H1 (cell line): Measurements from ENCODE around the gene MIPEP. TPM values are rescaled to one million over a fixed set of nuclear protein-coding genes. Genes with fewer than 3 reads are reported as not detected.

ENCODE experiments used
- CTCF ChIA-PET: fragments of 300-600 bp; sonication (Branson Sonifier 250); formaldehyde crosslinking; loops from one replicate; lab custom pipeline; 2021; ENCODE audit not compliant: partially characterized antibody; lab: Charles Lee
- POLR2A ChIA-PET: fragments of 300-600 bp; sonication (Branson Sonifier 250); formaldehyde crosslinking; loops from one replicate; lab custom pipeline; 2021; ENCODE audit warnings: inconsistent platforms; ENCODE audit not compliant: partially characterized antibody; lab: Charles Lee
- DNase-seq, 2 experiments: peaks; one replicate each; pipeline versions ENCODE4 v3.0.0 to v3.0.0-alpha.2; 2010 to 2022; ENCODE audit warnings: low spot score in 2 of 2, low read depth in 1 of 2, mixed read lengths in 1 of 2
- FAIRE-seq: peaks from 2 replicates; lab custom pipeline; 2011; peaks lifted over from hg19 to GRCh38; lab: Jason Lieb, UNC
- H2AFZ ChIP-seq: 2 replicates; pipeline ENCODE4 v1.8.1; 2012; ENCODE audit warnings: low read length, inconsistent platforms
- H2AK5ac ChIP-seq: 2 replicates; pipeline ENCODE4 v1.6.1; 2013; ENCODE audit warnings: low read depth, low read length
- H2BK120ac ChIP-seq: replicated peaks from 2 replicates; pipeline ENCODE3; 2013; ENCODE audit warnings: low read depth, low read length, inconsistent platforms
- H2BK12ac ChIP-seq: 2 replicates; pipeline ENCODE4 v1.6.1; 2013; ENCODE audit warnings: low read depth, low read length
- H2BK15ac ChIP-seq: 2 replicates; pipeline ENCODE4 v1.6.1; 2013; ENCODE audit warnings: low read length
- H2BK20ac ChIP-seq: 2 replicates; pipeline ENCODE4 v1.6.1; 2013; ENCODE audit warnings: low read length
- H2BK5ac ChIP-seq: 2 replicates; pipeline ENCODE4 v1.6.1; 2013; ENCODE audit warnings: low read depth, low read length
- H3K14ac ChIP-seq: 2 replicates; pipeline ENCODE4 v1.6.1; 2013; ENCODE audit warnings: inconsistent platforms; ENCODE audit not compliant: insufficient read length
- H3K18ac ChIP-seq: 2 replicates; pipeline ENCODE4 v1.6.1; 2013; ENCODE audit warnings: low read length; ENCODE audit errors: extremely low read depth
- H3K23ac ChIP-seq: 2 replicates; pipeline ENCODE4 v1.6.1; 2013; ENCODE audit warnings: inconsistent platforms; ENCODE audit not compliant: insufficient read length
- H3K23me2 ChIP-seq: 2 replicates; pipeline ENCODE4 v1.6.1; 2013; ENCODE audit warnings: low read depth, low read length
- H3K27ac ChIP-seq: 2 replicates; pipeline ENCODE4 v1.6.1; 2011; ENCODE audit warnings: low read depth, low read length, inconsistent platforms
- H3K27me3 ChIP-seq, 4 experiments: replicated peaks in 1 of 4; 1 replicate in 1 of 4; 2 replicates in 3 of 4; pipeline versions ENCODE4 v1.6.1 to v1.8.1; 2011 to 2013; ENCODE audit warnings: low read length in 3 of 4, mild to moderate bottlenecking in 3 of 4, inconsistent platforms in 2 of 4, mixed read lengths in 2 of 4, moderate library complexity in 1 of 4; ENCODE audit not compliant: control insufficient read depth in 3 of 4, insufficient read depth in 3 of 4; ENCODE audit errors: extremely low read depth in 1 of 4
- H3K36me3 ChIP-seq, 4 experiments: 2 replicates each; pipeline versions ENCODE4 v1.6.1 to v1.8.1; 2011 to 2013; ENCODE audit warnings: mild to moderate bottlenecking in 4 of 4, low read length in 3 of 4, moderate library complexity in 2 of 4, control low read depth in 1 of 4, inconsistent platforms in 1 of 4; ENCODE audit not compliant: insufficient read depth in 4 of 4, control insufficient read depth in 2 of 4
- H3K4ac ChIP-seq: replicated peaks from 2 replicates; pipeline ENCODE3; 2013; ENCODE audit warnings: low read length, low read depth, mixed read lengths, inconsistent platforms; ENCODE audit not compliant: insufficient read length
- H3K4me1 ChIP-seq, 4 experiments: replicated peaks in 1 of 4; 1 replicate in 1 of 4; 2 replicates in 3 of 4; pipeline versions ENCODE4 v1.6.1 to v1.8.1; 2011 to 2013; ENCODE audit warnings: low read length in 3 of 4, inconsistent platforms in 2 of 4, mixed read lengths in 1 of 4; ENCODE audit not compliant: insufficient read depth in 4 of 4, control insufficient read depth in 3 of 4
- H3K4me2 ChIP-seq, 2 experiments: 2 replicates each; pipeline versions ENCODE4 v1.6.1 to v1.8.1; 2011 to 2013; ENCODE audit warnings: low read depth in 2 of 2, low read length in 2 of 2, control low read depth in 1 of 2, inconsistent platforms in 1 of 2, mild to moderate bottlenecking in 1 of 2; ENCODE audit not compliant: insufficient read depth in 1 of 2
- H3K4me3 ChIP-seq, 4 experiments: fragments of 200-600, 300-600 bp in 1 of 4; sonication (generic), shearing (Covaris generic), sonication (Bioruptor Twin) in 1 of 4; 2 replicates each; pipeline versions ENCODE4 v1.5.1 to v1.8.1; 2011 to 2016; ENCODE audit warnings: low read length in 4 of 4, low read depth in 3 of 4, control low read depth in 2 of 4, inconsistent platforms in 2 of 4, mild to moderate bottlenecking in 2 of 4, mixed read lengths in 1 of 4, moderate library complexity in 1 of 4; ENCODE audit not compliant: insufficient read depth in 2 of 4; ENCODE audit errors: extremely low read depth in 1 of 4
- H3K56ac ChIP-seq: replicated peaks from 2 replicates; pipeline ENCODE3; 2013; ENCODE audit warnings: low read depth, mild to moderate bottlenecking, mixed read lengths, low read length, inconsistent platforms; ENCODE audit not compliant: insufficient read length
- H3K79me1 ChIP-seq: 2 replicates; pipeline ENCODE4 v1.6.1; 2013; ENCODE audit warnings: low read depth, low read length, control low read depth
- H3K79me2 ChIP-seq, 2 experiments: 2 replicates each; pipeline versions ENCODE4 v1.6.1 to v1.8.1; 2012 to 2013; ENCODE audit warnings: low read length in 2 of 2, mild to moderate bottlenecking in 2 of 2, inconsistent platforms in 1 of 2; ENCODE audit not compliant: insufficient read depth in 2 of 2, control insufficient read depth in 1 of 2
- H3K9ac ChIP-seq, 4 experiments: replicated peaks in 1 of 4; 1 replicate in 1 of 4; 2 replicates in 3 of 4; pipeline versions ENCODE4 v1.6.1 to v1.8.1; 2011 to 2013; ENCODE audit warnings: low read depth in 3 of 4, low read length in 3 of 4, control low read depth in 2 of 4, mild to moderate bottlenecking in 2 of 4, moderate library complexity in 2 of 4, inconsistent platforms in 1 of 4; ENCODE audit errors: extremely low read depth in 1 of 4
- H3K9me3 ChIP-seq, 2 experiments: 2 replicates each; pipeline versions ENCODE4 v1.6.1 to v1.8.1; 2012 to 2013; ENCODE audit warnings: mild to moderate bottlenecking in 2 of 2, moderate library complexity in 2 of 2, control low read depth in 1 of 2, inconsistent platforms in 1 of 2, low read depth in 1 of 2, low read length in 1 of 2, mixed read lengths in 1 of 2; ENCODE audit not compliant: insufficient read depth in 2 of 2
- H4K20me1 ChIP-seq, 2 experiments: replicated peaks in 1 of 2; 2 replicates each; pipeline versions ENCODE3 to v1.8.1; 2011 to 2013; ENCODE audit warnings: inconsistent platforms in 2 of 2, low read length in 2 of 2, mild to moderate bottlenecking in 1 of 2; ENCODE audit not compliant: insufficient read depth in 2 of 2, control insufficient read depth in 1 of 2
- H4K5ac ChIP-seq: 2 replicates; pipeline ENCODE4 v1.6.1; 2013; ENCODE audit warnings: low read length, low read depth, mixed read lengths, inconsistent platforms; ENCODE audit not compliant: insufficient read length
- H4K8ac ChIP-seq: 2 replicates; pipeline ENCODE4 v1.8.0; 2013; ENCODE audit warnings: mild to moderate bottlenecking, moderate library complexity, low read length, inconsistent platforms; ENCODE audit not compliant: insufficient read depth; ENCODE audit errors: extremely low read depth
- H4K91ac ChIP-seq: replicated peaks from 2 replicates; pipeline ENCODE3; 2013; ENCODE audit warnings: low read length, mixed read lengths, inconsistent platforms; ENCODE audit not compliant: insufficient read length
- ASH2L ChIP-seq: fragments of 200-600, 300-600 bp; sonication (generic); IDR thresholded peaks from one replicate; pipeline ENCODE4 v1.7.1; 2017; ENCODE audit warnings: low read length
- BCL11A ChIP-seq, 2 experiments: IDR thresholded peaks; one replicate each; pipeline ENCODE4 v1.6.1; 2011; ENCODE audit warnings: low read depth in 2 of 2, low read length in 2 of 2, mild to moderate bottlenecking in 2 of 2
- CHD2 ChIP-seq: IDR thresholded peaks from 2 replicates; pipeline ENCODE4 v1.6.1; 2012; ENCODE audit warnings: low read length, improper control_type of control experiment
- EGR1 ChIP-seq: IDR thresholded peaks from 2 replicates; pipeline ENCODE4 v1.6.1; 2011; ENCODE audit warnings: low read depth, low read length, borderline replicate concordance
- KDM4A ChIP-seq: IDR thresholded peaks from one replicate; pipeline ENCODE4 v1.7.1; 2012; ENCODE audit warnings: low read depth, mild to moderate bottlenecking, moderate library complexity, low read length, inconsistent platforms; ENCODE audit not compliant: severe bottlenecking
- POLR2A ChIP-seq, 2 experiments: IDR thresholded peaks; 1 replicate in 1 of 2; 2 replicates in 1 of 2; pipeline ENCODE4 v1.6.1; 2011; ENCODE audit warnings: low read depth in 2 of 2, low read length in 2 of 2, mild to moderate bottlenecking in 2 of 2; ENCODE audit errors: control extremely low read depth in 1 of 2
- RNF2 ChIP-seq: fragments of 200-900, 300-1000 bp; sonication (generic); IDR thresholded peaks from 2 replicates; pipeline ENCODE4 v1.7.1; 2016; ENCODE audit warnings: borderline replicate concordance, low read depth, mild to moderate bottlenecking, antibody characterized with exemption, low read length; ENCODE audit not compliant: poor library complexity, severe bottlenecking; ENCODE audit errors: missing control alignments
- SUZ12 ChIP-seq: fragments of 200-600 bp; sonication (generic); IDR thresholded peaks from 2 replicates; pipeline ENCODE4 v1.6.1; 2012; ENCODE audit warnings: mild to moderate bottlenecking, inconsistent platforms, low read length, moderate library complexity, mixed read lengths
- TAF7 ChIP-seq: optimal IDR thresholded peaks from 2 replicates; pipeline ENCODE3; 2011; ENCODE audit warnings: low read depth, mild to moderate bottlenecking, inconsistent platforms, low read length, moderate library complexity, borderline replicate concordance
- WGBS, 2 experiments: shearing (Covaris generic) in 1 of 2; methylation state at CpG; one replicate each; pipeline versions ENCODE4 v1.1.6 to v1.1.7; 2013 to 2015; ENCODE audit warnings: low lambda C conversion rate in 2 of 2, mixed read lengths in 2 of 2, inconsistent platforms in 1 of 2, low coverage in 1 of 2, missing lambda C conversion rate in 1 of 2; ENCODE audit not compliant: insufficient replicate concordance in 2 of 2, insufficient coverage in 1 of 2, insufficient read length in 1 of 2; ENCODE audit errors: extremely low coverage in 1 of 2, missing lambda C conversion rate in 1 of 2; 5-methylcytosine and 5-hydroxymethylcytosine counted together
- polyA plus RNA-seq, 7 experiments: library from polyadenylated mRNA; depleted of rRNA in 3 of 7; stranded (reverse) in 5 of 7; unstranded in 2 of 7; fragments of >200 nt in 5 of 7; fragments of 200-250 nt in 2 of 7; gene quantifications; 1 replicate in 5 of 7; 2 replicates in 1 of 7; 4 replicates in 1 of 7; pipeline versions ENCODE4 v1.2.1 to v1.2.3, GENCODE V29; 2011 to 2013; ENCODE audit warnings: missing spikeins in 2 of 7, mixed read lengths in 2 of 7
- total RNA-seq: library from RNA; stranded (reverse); fragmentation: NEBNext Ultra II Directional; extraction: Animal tissue kit (Norgen Biotek cat#: 25700); gene quantifications from 2 replicates; pipeline ENCODE4 v1.2.1, GENCODE V29; 2021
- TF ChIP-seq, protein P1 (sequence below): IDR thresholded peaks from 2 replicates; pipeline ENCODE4 v1.6.1; 2012; ENCODE audit warnings: low read length, inconsistent platforms

The MIPEP gene
- total and polyA plus RNA-seq, 2 of the 8 experiments (the other 6 are each of a cell fraction or from before 2014, with no cell fraction given), result 24.0 to 24.2 TPM

- no peak overlapping the region for H2AFZ ChIP-seq
- no peaks in the 10 kb centered on the region; a peak in 1 of 8 replicates for H3K36me3 ChIP-seq
- no peak overlapping the region for H3K4me2 ChIP-seq
- no peak overlapping the region for H3K27ac ChIP-seq
- FAIRE-seq (no peak), DNase-seq (no peak)
- ChIA-PET POLR2A (no interaction called here), CTCF (no interaction called here)
- no peak overlapping the region for H2BK20ac ChIP-seq
- no peak overlapping the region for H3K23ac ChIP-seq
- H2BK120ac ChIP-seq, result no peak overlapping the region
- TF ChIP-seq POLR2A (IDR thresholded peaks at IDR 0.05; ENCODE audit: control extremely low read depth in 1 of 2, low read depth in 2 of 2, low read length in 2 of 2) (no peak), RNF2 (no peak), EGR1 (no peak), ASH2L (no peak), SUZ12 (no peak), TAF7 (no peak), KDM4A (no peak), BCL11A (IDR thresholded peaks at IDR 0.05; ENCODE audit: low read depth in 2 of 2, low read length in 2 of 2) (no peak), CHD2 (no peak)
- TF ChIP-seq, protein P1, sequence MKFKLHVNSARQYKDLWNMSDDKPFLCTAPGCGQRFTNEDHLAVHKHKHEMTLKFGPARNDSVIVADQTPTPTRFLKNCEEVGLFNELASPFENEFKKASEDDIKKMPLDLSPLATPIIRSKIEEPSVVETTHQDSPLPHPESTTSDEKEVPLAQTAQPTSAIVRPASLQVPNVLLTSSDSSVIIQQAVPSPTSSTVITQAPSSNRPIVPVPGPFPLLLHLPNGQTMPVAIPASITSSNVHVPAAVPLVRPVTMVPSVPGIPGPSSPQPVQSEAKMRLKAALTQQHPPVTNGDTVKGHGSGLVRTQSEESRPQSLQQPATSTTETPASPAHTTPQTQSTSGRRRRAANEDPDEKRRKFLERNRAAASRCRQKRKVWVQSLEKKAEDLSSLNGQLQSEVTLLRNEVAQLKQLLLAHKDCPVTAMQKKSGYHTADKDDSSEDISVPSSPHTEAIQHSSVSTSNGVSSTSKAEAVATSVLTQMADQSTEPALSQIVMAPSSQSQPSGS, result no peak
- no peaks in the 10 kb centered on the region for H3K27me3 ChIP-seq
- H4K5ac ChIP-seq, result no peak overlapping the region
- no peak overlapping the region for H3K4ac ChIP-seq
- H3K4me3 ChIP-seq, result no peak overlapping the region
- peaks cover 0 to 3% (median 0%) of the 10 kb centered on the region in 4 experiments; a peak in 1 of 7 replicates for H3K4me1 ChIP-seq
- no peak overlapping the region for H2BK12ac ChIP-seq
- H3K79me1 ChIP-seq, result no peaks in the 10 kb centered on the region
- no peak overlapping the region for H2BK15ac ChIP-seq
- H2AK5ac ChIP-seq, result no peak overlapping the region
- H3K79me2 ChIP-seq, result no peaks in the 10 kb centered on the region
- H3K14ac ChIP-seq, result no peak overlapping the region
- no peaks in the 10 kb centered on the region for H3K9me3 ChIP-seq
- no peak overlapping the region for H2BK5ac ChIP-seq
- no peaks in the 10 kb centered on the region for H4K20me1 ChIP-seq
- H3K56ac ChIP-seq, result no peak overlapping the region
- 75% methylated on average over 1 of the region's 1 CpG; no CpG with 5 or more reads in 1 of the 2 experiments for WGBS, 2 experiments
- no peak overlapping the region for H3K9ac ChIP-seq
- no peak overlapping the region for H3K18ac ChIP-seq
- no peaks in the 10 kb centered on the region for H3K23me2 ChIP-seq
- H4K91ac ChIP-seq, result no peak overlapping the region
- no peak overlapping the region for H4K8ac ChIP-seq
Observed at GRCh38 chr13:23843436-23843835, 45.8 kb downstream of the MIPEP start.
